HG03571 (cell line): ENCODE measurements around the gene ADAMTS18.

Experiments
- ATAC-seq: cut with Tn5 transposase; IDR thresholded peaks from one replicate; pipeline ENCODE4 v1.9.1; 2021; ENCODE audit not compliant: unreplicated experiment

The ADAMTS18 gene

DNA sequence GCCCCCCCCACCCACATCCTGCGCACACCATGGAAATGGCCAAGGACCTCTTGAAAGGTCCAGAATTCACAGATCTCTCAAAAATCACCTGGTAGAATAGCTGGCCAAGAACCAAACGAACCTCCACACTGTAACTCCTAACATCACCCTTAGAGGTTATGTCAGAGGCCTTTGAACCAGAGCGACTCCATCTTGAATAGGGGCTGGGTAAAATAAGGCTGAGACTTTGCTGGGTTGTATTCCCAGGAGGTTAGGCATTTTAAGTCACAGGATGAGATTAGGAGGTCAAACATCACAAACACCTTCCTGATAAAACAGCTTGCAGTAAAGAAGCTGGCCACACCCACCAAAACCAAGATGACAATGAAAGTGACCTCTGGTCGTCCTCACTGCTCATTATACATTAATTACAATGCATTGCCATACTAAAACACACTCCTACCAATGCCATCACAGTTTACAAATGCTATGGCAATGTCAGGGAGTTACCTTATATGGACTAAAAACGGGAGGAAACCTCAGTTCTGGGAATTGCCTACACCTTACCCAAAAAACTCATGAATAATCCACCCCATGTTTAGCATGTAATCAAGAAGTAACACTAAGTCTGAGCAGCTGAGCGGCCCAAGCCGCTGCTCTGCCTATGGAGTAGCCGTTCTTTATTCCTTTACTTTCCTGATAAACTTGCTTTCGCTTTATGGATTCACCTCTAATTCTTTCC, 200.9 kb downstream of the ADAMTS18 start:
- no peak for ATAC-seq
